Measurements from ENCODE around the gene SHE. TPM values are rescaled to one million over a fixed set of nuclear protein-coding genes. Genes with fewer than 3 reads are reported as not detected.
"Not testable (repeated sequence)": the region's sequence is repeated elsewhere in the genome, so short reads cannot be mapped to it uniquely, and the experiment has no call there.

SHE gene
- total RNA-seq, 1 experiment from 2014 or later = not detected

DNA sequence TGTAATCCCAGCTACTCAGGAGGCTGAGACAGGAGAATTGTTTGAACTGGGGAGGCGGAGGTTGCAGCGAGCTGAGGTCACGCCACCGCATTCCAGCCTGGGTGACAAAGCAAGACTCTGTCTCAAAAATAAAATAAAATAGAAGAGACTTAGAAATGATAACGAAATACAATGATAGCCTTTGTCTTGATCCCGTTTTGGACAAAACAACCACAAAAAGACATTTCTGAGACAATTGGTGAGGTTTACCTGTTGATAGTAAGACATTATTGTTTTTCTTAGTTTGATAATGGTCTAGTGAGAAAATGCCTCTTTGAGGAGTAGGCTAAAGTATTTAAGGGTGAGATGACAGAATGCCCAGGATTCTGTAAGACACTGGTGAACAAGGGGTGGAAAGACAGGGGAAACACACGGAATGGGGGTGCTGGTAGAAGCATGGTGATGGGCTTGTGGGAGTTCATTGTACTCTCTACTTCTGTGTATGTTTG is 11.9 kb upstream of the SHE start:
- DNase-seq (ENCODE audit: low spot score) = no peak

DNA sequence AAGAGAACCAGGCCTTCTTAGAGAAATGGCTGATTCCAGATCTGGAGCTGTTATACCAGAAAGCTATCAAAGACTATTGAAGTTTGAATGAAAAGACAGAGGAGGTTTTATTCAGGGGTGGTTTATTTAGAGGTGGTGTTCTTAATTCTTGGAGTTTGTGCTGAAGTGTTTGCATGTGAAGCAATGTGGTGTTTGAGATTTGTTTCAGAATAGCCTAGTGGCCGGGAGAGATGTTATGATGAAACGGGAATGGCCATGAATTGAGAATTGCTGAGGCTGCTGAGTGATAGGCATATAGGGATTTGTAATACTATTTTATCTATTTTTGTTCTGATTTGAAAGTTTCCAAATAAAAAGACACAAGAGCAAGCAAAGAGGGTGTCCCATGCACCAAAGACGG is 10.5 kb upstream of the SHE start:
- no peak for DNase-seq (ENCODE audit: low spot score)

DNA sequence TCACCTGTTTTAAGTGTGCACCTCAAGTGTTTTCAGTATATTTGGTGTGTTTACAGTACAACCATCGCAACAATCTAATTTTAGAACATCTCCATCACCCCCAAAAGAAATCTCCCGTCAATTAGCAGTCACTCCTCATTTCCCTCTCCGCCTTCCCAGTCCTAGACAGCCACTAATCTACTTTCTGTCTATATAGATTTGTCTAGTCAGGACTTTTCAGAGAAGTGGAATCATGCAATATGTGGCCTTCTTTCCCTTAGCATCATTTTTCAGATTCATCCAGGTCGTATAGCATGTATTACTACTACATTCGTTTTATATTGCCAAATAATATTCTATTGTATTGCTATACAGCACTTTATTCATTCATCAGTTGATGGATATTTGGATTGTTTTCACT is 1.7 kb upstream of the SHE start:
- no peak for DNase-seq (ENCODE audit: low spot score)

DNA sequence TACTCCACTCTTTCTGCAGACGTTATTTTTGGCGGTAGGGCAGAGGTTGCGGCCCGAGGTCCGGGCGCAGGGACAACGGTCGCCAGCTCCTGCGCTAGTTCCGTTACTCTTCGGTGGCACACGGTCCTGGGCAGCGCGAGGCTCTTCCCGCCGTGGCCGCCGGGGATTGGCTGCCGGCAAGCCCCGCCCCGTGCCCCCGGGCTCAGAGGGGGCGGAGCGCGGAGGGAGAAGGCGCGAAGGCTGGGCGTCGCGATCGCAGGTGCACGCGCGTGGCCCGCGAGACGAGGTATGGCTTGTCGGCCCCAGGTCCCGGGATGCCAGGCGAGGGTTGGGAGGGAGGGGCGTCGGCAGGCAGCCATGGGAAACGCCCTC is 518 bp upstream of the SHE start:
- no peak for DNase-seq (ENCODE audit: low spot score)

DNA sequence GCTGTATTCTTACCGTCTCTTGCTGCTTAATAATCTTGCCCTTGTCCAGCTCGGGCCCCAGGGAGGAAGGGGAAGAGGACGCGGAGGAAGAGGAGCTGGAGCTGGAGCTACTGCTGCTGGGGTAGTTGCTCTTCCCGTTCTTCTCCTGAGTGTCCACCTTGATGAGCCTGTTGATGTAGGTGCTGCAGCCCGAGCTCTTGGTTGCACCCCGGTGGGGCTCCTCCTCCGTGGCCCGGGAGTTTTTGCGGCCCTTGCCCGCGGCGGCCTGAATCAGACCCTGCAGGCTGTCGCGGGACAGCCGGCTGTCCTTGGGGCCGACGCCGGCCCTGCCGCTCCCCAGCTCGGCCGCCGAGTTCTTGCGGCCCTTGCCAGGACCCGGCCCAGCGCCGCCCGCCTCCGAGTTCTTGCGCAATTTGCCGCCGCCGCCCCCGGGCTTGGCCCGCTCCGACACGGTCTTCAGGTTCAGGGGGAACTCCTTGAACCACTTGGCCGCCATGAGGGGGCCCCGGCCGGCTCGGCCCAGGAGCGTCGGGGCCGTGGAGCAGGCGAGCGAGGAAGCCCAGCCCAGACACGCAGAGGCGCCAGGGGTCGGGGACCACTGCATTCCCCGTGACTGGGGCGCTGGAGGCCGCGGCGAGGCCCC is 668 bp downstream of the SHE start:
- DNase-seq (ENCODE audit: low spot score) = no peak

DNA sequence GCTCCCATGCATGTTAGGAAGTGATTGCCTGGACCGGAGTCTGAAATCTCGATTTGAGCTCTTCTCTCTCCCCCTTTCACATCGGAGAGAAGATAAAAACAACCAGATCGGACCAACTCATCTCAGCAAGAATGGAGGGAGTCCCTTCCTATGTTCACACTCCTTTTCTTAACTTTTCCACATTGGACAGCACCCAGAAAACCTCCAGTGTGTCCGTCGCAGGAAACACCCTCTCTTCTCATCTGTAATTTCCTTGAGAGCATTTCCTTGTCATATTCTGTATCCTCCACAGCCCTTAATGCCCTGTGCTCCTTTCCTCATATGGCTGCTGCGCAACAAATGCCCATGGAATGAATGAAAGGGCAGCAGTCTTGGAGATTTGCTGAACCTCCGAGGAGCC is 1.7 kb downstream of the SHE start:
- DNase-seq (ENCODE audit: low spot score) = no peak

DNA sequence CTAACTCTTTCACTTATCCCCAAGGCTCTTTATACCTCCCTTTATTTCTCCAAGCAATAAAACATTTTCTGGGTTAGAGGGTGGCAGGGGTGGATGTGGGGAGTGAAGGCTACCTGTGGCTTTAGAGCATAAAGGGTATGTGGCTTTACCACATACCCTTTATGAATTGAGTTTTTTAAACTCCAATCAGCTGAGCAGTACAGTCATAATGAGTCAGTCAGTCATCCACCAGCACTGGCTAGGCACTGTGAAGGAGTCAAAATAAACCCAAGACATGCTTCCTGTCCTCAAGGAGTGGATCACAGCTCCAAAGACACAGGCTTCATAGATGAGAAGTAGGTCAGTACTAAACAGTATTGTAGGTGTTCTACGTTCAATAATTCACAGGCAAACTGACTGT is 2.8 kb downstream of the SHE start:
- DNase-seq (ENCODE audit: low spot score) = no peak

DNA sequence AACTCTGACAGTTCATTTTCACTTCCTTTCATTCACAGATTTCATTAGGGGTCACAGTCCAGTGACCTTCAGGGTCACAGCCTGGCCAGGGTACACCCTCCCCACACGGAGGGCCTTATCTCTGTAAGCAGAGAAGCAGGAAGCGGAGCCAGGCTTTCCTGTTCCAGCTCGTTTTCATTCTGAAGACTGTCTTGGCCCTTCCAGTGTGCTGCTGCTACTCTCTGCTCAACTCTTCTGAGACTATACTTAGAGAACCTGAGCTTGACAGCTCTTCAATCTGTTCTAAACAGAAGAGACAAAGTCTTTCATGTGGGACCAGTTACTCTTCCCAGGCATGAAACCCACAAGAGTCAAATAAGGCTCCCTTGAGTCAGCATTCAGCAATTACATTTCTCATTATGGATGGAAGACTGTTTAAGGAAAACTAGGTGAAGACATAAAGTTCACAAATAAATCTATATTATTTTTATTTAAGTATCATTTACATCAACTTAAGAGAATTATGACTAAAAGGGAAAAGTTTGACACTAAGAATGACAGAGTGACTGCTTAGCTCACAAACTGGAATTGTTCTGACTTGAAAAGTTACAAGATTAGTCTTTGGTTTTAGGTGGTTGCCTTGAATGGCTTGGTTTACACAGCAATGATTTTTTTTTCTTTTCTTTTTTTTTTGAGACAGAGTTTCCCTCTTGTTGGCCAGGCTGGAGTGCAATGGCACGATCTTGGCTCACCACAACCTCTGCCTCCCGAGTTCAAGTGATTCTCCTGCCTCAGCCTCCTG is 5.0 kb downstream of the SHE start:
- no peak for DNase-seq (ENCODE audit: low spot score)

DNA sequence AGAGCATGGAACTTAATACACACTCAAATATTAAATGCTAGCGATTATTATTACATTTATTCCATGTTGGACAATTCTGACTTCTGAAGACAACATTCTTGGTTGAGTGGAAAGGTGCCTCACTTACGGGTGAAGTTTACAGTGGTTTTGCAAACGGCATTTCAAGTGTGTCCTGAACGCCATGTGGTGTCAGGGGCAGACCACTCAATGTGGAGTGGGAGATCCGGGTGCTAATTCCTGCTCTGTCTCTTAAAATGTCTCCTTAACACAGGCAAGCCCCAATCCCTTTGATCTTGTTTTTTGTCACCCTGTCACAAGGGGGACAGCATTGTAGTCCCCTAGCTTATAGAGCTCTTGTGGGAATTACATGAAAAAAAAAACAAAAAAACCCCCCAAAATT is 5.8 kb downstream of the SHE start:
- DNase-seq (ENCODE audit: low spot score) = no peak

DNA sequence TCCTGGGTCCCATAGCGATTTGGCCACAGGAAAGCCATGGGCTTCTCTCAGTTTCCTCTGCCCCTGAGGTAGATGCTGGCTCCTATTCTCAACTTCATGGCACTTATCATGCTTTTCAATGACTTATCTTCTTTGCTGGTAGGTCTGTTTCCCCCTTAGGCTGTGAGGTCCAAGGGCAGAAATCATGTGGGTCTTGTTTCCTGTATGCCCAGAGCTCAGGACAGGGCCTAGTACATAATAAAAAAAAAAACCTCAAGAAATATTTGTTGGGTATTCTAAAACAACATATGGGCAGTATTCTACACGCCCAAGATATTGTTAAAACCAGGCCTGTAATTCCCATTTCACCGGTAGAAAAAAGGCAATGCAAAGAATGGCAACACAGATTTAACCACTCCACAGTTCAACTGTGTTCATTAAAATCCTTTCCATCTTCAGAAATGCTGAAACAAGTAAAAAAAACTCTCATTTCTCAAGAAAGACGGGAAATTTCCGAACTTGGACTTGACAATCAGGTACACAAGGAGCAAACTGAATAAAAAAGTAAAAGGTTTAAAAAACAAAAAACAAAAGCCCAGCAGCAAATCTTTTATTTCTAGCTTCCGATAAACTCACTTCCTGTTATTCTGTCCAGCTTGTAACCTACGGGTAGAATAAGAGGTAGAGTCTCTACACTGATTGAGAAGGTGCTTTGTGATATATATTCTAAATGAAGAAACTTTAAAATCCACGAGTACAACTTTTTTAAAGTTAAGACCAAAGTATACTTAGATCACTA is 6.5 kb downstream of the SHE start:
- DNase-seq (ENCODE audit: low spot score) = no peak

DNA sequence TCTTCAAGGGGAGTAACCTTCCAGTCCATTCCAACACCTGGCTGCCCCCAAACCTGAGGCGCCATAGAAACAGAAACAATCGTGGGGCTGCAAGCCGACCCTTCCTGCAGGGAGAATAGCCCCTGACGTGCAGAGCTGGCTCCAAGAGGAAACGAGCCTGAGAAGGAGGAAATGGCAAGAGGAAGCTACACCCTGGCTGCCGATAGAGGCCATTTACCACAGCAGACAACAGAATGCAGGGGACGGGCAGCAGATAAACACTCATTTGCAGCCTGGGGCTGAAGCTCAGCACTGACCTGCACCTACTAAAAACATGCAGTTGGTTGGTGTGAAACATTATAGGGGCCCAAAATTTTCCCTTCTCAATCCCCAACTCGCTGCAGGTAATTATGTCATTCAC is 8.9 kb downstream of the SHE start:
- no peak for DNase-seq (ENCODE audit: low spot score)

DNA sequence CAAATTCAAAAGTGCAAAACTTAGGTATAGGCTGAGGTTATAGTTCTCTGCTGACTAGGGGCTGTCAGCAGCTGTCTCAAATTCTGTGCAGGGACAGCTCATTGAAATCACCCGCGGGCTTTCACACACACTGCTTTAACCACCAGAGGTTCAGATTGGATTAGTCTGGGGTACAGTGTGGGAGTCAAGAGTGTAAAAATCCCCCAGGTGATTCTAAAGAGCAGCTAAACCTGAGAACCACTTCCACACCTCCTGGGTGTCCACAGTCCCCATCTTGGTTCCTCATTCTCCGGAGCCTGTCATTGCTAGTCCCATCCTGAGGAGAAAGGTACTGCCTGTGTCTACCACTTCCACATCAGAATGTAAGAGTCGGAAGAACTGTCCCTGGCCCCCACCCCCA is 10.1 kb downstream of the SHE start:
- no peak for DNase-seq (ENCODE audit: low spot score)

DNA sequence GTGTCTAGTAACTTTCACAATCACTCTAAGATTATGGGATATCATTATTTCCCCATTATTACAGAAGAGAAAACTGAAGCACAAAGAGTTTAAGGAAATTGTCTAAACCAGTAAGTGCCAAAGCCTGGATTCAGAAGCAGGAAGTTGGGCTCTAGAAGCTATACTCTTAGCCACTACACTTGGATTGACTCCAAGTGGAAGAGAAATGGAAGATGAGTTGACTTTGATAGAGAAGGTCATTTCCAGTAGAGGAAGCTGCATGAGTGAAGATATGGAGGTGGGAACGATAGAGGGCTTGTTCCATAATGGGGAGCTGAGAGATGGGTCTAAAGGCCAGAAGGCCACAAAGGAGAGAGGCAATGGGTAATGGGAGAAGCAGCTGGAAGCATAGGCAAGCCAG is 11.9 kb downstream of the SHE start:
- DNase-seq (ENCODE audit: low spot score) = no peak

DNA sequence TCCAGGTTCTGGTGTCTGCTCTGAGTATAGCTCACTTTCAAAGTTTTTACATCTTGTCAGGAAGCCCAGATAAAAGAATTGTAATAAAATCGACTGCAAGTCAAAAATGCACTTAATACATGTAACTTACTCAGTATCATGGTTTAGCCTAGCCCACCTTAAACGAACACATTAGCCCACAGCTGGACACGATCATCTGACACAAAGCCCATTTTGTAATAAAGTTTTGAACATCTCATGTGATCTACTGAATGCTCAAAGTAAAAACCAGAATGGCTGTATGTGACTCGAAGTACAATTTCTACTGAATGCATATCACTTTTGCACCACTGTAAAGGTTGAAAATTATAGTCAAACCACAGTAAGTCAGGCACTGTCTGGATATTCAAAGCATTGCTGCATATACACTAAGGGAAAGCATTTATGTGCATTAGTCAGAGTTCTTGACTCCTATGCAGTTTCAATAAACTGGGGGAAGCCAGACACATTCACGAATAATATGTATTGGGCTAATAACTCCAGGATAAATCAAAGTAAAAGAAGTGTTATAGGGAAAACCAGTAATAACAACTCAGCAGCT is 12.4 kb downstream of the SHE start:
- no peak for DNase-seq (ENCODE audit: low spot score)

DNA sequence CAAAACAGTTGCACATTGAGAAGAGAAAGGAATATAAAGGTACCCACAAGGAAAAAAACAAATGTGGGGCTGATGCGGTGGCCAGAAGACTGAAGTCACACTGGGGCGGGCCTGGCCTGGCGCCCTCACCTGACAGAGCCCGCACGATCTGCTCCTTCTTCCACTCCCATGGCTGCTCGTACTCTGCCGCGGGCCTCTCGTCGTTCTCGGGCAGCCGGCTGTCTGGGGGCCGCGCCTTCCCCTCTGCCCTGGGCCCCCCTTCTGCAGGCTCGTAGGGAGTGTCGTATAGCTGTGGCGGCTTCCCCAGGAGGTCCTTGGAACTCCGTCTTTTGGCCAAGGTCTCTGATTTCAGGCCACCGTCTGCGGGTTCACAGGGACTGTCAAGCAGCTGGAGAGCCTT is 13.3 kb downstream of the SHE start:
- no peak for DNase-seq (ENCODE audit: low spot score)

DNA sequence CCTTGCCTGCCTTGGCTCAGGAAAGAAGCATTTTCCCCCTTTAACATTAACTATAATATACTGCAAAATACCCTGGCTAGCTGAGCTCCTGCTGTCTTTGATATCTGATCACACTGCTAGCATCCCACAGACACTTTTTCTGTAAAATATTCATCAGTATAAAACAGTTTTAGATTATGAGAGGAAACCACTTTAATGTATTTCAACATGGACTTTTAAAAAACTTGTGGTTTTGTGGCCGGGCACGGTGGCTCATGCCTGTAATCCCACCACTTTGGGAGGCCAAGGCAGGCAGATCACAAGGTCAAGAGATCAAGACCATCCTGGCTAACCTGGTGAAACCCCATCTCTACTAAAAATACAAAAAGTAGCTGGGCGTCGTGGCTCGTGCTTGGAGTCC is 15.5 kb downstream of the SHE start:
- DNase-seq (ENCODE audit: low spot score) = not testable (repeated sequence)

DNA sequence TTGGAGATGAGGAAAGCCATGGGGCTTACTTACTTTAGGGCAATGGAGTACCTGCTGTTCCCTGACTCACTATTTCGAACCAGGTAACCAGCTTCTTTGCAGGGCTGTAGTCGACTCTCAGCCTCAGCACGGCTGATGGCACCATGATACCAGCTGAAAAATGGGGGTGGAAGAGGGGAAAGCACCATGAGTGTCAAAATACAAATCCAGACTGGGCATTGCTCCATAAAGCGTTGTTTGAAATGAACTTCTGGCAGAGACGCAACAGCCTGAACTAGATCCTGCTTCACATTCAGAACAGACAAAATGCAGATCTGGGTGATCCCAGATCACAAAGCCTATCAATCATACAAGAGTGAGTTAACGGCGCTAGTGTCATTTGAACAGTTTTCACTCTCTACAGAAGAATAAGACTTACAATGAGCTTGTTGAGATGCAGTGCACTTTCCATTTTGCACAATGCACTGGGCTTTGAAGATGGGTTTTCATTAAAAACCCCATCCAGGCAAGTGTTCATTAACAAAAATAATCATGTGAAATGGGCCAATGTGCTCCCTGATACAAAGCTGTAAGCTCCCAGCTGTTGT is 16.2 kb downstream of the SHE start:
- DNase-seq (ENCODE audit: low spot score) = no peak

DNA sequence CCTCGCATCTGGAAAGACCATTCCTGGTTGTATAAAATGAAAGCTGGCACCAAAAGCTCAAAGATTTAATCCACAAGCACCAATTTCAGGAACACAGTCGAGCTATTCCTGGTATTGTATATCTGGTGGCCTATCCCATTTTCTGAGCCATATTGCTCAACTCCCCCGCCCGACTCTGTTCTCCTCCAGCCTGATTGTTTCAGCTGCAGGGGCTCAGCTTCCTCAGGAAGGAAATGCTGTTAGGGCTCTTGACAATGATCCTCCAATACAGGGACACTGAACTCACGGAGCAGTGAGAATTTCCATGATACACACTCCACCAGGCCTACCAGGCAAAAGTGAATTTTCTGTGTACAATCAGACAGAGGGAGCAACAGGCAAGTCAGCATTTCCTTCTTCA is 17.1 kb downstream of the SHE start:
- no peak for DNase-seq (ENCODE audit: low spot score)

DNA sequence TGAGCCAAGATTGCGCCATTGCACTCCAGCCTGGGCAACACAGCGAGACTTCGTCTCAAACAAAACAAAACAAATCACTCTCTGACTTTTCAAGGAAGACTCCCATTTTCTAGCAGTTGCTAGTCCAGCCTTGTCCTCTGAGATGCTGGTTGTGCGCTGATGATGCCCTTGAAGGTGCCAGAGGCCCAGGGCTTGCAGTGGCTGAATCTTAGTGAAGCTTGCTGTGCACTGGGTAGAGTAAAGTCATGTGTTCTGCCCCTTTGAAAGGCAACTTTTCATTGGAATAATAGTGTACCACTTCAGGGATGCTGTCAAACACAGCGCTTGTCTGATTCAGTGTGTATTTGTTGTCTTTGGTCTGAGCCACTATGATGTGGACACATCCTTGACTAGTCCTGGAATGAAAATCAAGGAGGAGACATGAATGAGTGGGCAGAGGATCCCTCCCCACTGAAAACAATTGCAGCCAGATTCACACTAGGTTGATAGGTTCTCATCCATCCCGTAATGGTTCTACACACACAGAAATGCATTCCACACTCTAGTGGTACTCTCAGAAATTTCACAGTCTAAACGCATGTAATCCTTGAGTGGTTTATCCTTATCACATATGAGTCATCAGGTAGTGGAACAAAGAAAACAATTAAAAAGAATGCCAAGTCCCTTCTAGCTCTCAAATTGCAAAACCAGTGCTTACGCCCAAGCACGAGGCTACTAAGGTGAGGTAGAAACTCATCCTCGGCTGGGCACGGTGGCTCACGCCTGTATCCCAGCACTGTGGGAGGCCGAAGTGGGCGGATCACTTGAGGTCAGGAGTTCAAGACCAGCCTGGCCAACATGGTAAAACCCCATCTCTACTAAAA is 18.0 kb downstream of the SHE start:
- peak; percentile 26 for DNase-seq (ENCODE audit: low spot score)

DNA sequence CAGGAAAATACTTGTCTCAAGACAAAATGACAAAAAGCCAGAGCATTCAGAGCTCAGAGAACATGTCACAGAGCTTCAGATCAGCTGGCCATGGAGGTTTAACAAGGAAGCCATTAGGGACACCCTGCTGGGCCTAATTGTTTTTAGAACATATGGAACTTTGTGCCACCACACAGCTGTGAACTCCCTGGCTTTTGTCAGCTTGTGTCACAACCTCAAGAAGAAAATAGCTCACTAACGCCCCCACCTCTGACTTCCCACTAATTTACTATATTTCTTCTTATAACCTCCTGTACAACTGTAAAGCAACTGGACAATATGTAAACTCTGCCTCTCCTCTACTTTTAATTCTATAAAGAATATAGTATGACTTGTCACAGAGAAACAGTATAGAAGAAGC is 21.2 kb downstream of the SHE start:
- DNase-seq (ENCODE audit: low spot score) = no peak
